HepG2 (cell line): ENCODE results near the gene C1orf159. TPM values are rescaled to one million over a fixed set of nuclear protein-coding genes. Genes with fewer than 3 reads are reported as not detected.

Experiments
- ATAC-seq: fragments of 200-7000 bp; cut with Tn5 transposase; 3 replicates; pipeline ENCODE4 v1.9.1; 2020; ENCODE audit warnings: mild to moderate bottlenecking, moderate library complexity
- BruUV-seq: library from RNA; stranded (reverse); fragments of 400-500 nt; replicated peaks from 2 replicates; lab custom pipeline; 2021; lab: Mats Ljungman, UMichigan
- CTCF ChIA-PET: fragments of 300-600 bp; formaldehyde crosslinking; extraction: SDS; loops from one replicate; lab custom pipeline; 2021; ENCODE audit warnings: low total read pairs, inconsistent platforms, low intra/inter-chr PET ratio; lab: Yijun Ruan, JAX
- POLR2A ChIA-PET: fragments of 350-600 bp; sonication (Branson Sonifier 250); formaldehyde crosslinking; loops from one replicate; lab custom pipeline; 2020; ENCODE audit warnings: antibody characterized with exemption, inconsistent platforms; lab: Yijun Ruan, JAX
- DNase-seq: peaks from one replicate; pipeline ENCODE4 v3.0.0-alpha.2; 2015; ENCODE audit warnings: low spot score
- FAIRE-seq: peaks from 3 replicates; lab custom pipeline; 2011; peaks lifted over from hg19 to GRCh38; lab: Jason Lieb, UNC
- H2AFZ ChIP-seq: one replicate; pipeline ENCODE4 v1.6.1; 2011; ENCODE audit warnings: low read length, inconsistent platforms
- H3K27ac ChIP-seq: fragments of 300-600 bp; 3 replicates; pipeline ENCODE4 v1.8.0; 2011; ENCODE audit warnings: mixed run types, mild to moderate bottlenecking, mixed read lengths, low read length, inconsistent platforms; ENCODE audit not compliant: insufficient read depth; ENCODE audit errors: extremely low read length
- H3K27me3 ChIP-seq, 2 experiments: fragments of 200-600 bp in 1 of 2; 2 replicates in 1 of 2; 3 replicates in 1 of 2; pipeline versions ENCODE4 v1.6.0 to v1.8.0; 2011; ENCODE audit warnings: low read length in 2 of 2, mild to moderate bottlenecking in 2 of 2, moderate library complexity in 2 of 2, inconsistent platforms in 1 of 2; ENCODE audit not compliant: insufficient read depth in 2 of 2, control insufficient read depth in 1 of 2
- H3K36me3 ChIP-seq, 2 experiments: fragments of 200-600 bp in 1 of 2; replicated peaks in 1 of 2; 2 replicates in 1 of 2; 3 replicates in 1 of 2; pipeline versions ENCODE4 v1.5.1 to v1.8.0; 2011; ENCODE audit warnings: low read length in 2 of 2, inconsistent platforms in 1 of 2; ENCODE audit not compliant: insufficient read depth in 2 of 2, control insufficient read depth in 1 of 2
- H3K4me1 ChIP-seq: 2 replicates; pipeline ENCODE4 v1.5.1; 2012; ENCODE audit warnings: low read length, inconsistent platforms; ENCODE audit not compliant: insufficient read depth
- H3K4me2 ChIP-seq: 2 replicates; pipeline ENCODE4 v1.6.0; 2011; ENCODE audit warnings: low read depth, low read length, inconsistent platforms
- H3K4me3 ChIP-seq, 3 experiments: fragments of 200-600 bp in 1 of 3; sonication (generic), shearing (Covaris generic) in 1 of 3; replicated peaks in 1 of 3; 2 replicates each; pipeline ENCODE4 v1.5.1; 2011 to 2016; ENCODE audit warnings: low read length in 3 of 3, inconsistent platforms in 2 of 3, low read depth in 2 of 3, mild to moderate bottlenecking in 2 of 3, control low read depth in 1 of 3, mixed read lengths in 1 of 3; ENCODE audit not compliant: insufficient read depth in 1 of 3
- H3K79me2 ChIP-seq: one replicate; pipeline ENCODE4 v1.6.1; 2011; ENCODE audit warnings: low read length, inconsistent platforms; ENCODE audit not compliant: insufficient read depth
- H3K9ac ChIP-seq: 2 replicates; pipeline ENCODE4 v1.6.0; 2011; ENCODE audit warnings: mild to moderate bottlenecking, low read depth, low read length, inconsistent platforms; ENCODE audit not compliant: insufficient read depth
- H3K9me3 ChIP-seq: 2 replicates; pipeline ENCODE4 v1.5.1; 2012; ENCODE audit warnings: mild to moderate bottlenecking, low read length
- H4K20me1 ChIP-seq: 2 replicates; pipeline ENCODE4 v1.6.0; 2011; ENCODE audit warnings: inconsistent platforms, mild to moderate bottlenecking, low read length, moderate library complexity; ENCODE audit not compliant: insufficient read depth
- BHLHE40 ChIP-seq: IDR thresholded peaks from 2 replicates; pipeline ENCODE4 v1.6.1; 2011; ENCODE audit warnings: low read length, improper control_type of control experiment
- GFI1 ChIP-seq: sonication (generic); formaldehyde crosslinking; IDR thresholded peaks from 2 replicates; pipeline ENCODE4 v1.5.0; 2020; ENCODE audit warnings: missing genetic modification reagents, mild to moderate bottlenecking, borderline replicate concordance
- NCOA1 ChIP-seq: sonication (generic); formaldehyde crosslinking; IDR thresholded peaks from 2 replicates; pipeline ENCODE4 v1.9.0; 2021; ENCODE audit warnings: missing genetic modification reagents
- PHF8 ChIP-seq: sonication (generic); formaldehyde crosslinking; IDR thresholded peaks from 2 replicates; pipeline ENCODE4 v1.5.0; 2020; ENCODE audit warnings: missing genetic modification reagents
- SAFB2 ChIP-seq: sonication (generic); formaldehyde crosslinking; IDR thresholded peaks from 2 replicates; pipeline ENCODE4 v1.5.1; 2020; ENCODE audit warnings: missing genetic modification reagents, low read depth, mild to moderate bottlenecking, borderline replicate concordance
- SALL2 ChIP-seq: sonication (generic); formaldehyde crosslinking; IDR thresholded peaks from 2 replicates; pipeline ENCODE4 v1.8.1; 2023; ENCODE audit warnings: mild to moderate bottlenecking, missing genetic modification reagents, inconsistent platforms
- TOPORS ChIP-seq: sonication (generic); formaldehyde crosslinking; IDR thresholded peaks from 2 replicates; pipeline ENCODE4 v1.8.0; 2023; ENCODE audit warnings: mild to moderate bottlenecking, missing genetic modification reagents
- ZKSCAN5 ChIP-seq: sonication (generic); formaldehyde crosslinking; IDR thresholded peaks from 2 replicates; pipeline ENCODE4 v1.5.1; 2020; ENCODE audit warnings: mild to moderate bottlenecking, missing genetic modification reagents
- ZNF12 ChIP-seq: sonication (generic); formaldehyde crosslinking; IDR thresholded peaks from 2 replicates; pipeline ENCODE4 v1.5.0; 2020; ENCODE audit warnings: missing genetic modification reagents
- ZNF484 ChIP-seq: sonication (generic); formaldehyde crosslinking; IDR thresholded peaks from 2 replicates; pipeline ENCODE4 v1.5.1; 2020; ENCODE audit warnings: mild to moderate bottlenecking, low read depth, missing genetic modification reagents, borderline replicate concordance
- WGBS: methylation state at CpG from one replicate; pipeline ENCODE4 v1.1.6; 2017; ENCODE audit warnings: low lambda C conversion rate; 5-methylcytosine and 5-hydroxymethylcytosine counted together
- in situ Hi-C: cut with HindIII; loops from 2 replicates; pipeline ENCODE4 v1.10.0; 2017; ENCODE audit warnings: low pct_unique_long_range_greater_than_20kb; ENCODE audit not compliant: extremely low pct_ligation_motif_present
- intact Hi-C: fragments of 100-400 bp; cut with micrococcal nuclease; formaldehyde crosslinking; loops from one replicate; pipeline ENCODE4 v1.10.0; 2022; ENCODE audit not compliant: unreplicated experiment
- polyA plus RNA-seq, 8 experiments: library from polyadenylated mRNA; depleted of rRNA in 3 of 8; stranded (reverse) in 7 of 8; unstranded in 1 of 8; fragments of >200 nt; fragmentation: Illumina TruSeq in 4 of 8; extraction: Trizol in 4 of 8; gene quantifications; 2 replicates each; pipeline versions ENCODE4 v1.2.1 to v1.2.3, GENCODE V29; 2011 to 2016; ENCODE audit warnings: low read depth in 4 of 8, missing spikeins in 1 of 8, mixed read lengths in 1 of 8; ENCODE audit not compliant: insufficient read depth in 1 of 8
- total RNA-seq, 5 experiments: library from RNA; depleted of rRNA; stranded (reverse); fragments of >200 nt; fragmentation: Illumina TruSeq; extraction: Trizol; gene quantifications; 2 replicates each; pipeline ENCODE4 v1.2.3, GENCODE V29; 2016; ENCODE audit warnings: low read depth in 1 of 5
- TF ChIP-seq, protein P1 (sequence below): sonication (generic); formaldehyde crosslinking; IDR thresholded peaks from 2 replicates; pipeline ENCODE4 v1.4.0; 2020; ENCODE audit warnings: mild to moderate bottlenecking, missing genetic modification reagents
- TF ChIP-seq, protein P2 (sequence below): fragments of 450-650 bp; IDR thresholded peaks from 2 replicates; pipeline ENCODE4 v1.6.1; 2017
- TF ChIP-seq, protein P3 (sequence below): fragments of 450-650 bp; IDR thresholded peaks from 2 replicates; pipeline ENCODE4 v1.6.1; 2016

C1orf159 gene
- total and polyA plus RNA-seq, 2 of the 13 experiments (the other 11 are each of a cell fraction or from before 2014, with no cell fraction given) = 3.8 to 6.7 TPM

DNA sequence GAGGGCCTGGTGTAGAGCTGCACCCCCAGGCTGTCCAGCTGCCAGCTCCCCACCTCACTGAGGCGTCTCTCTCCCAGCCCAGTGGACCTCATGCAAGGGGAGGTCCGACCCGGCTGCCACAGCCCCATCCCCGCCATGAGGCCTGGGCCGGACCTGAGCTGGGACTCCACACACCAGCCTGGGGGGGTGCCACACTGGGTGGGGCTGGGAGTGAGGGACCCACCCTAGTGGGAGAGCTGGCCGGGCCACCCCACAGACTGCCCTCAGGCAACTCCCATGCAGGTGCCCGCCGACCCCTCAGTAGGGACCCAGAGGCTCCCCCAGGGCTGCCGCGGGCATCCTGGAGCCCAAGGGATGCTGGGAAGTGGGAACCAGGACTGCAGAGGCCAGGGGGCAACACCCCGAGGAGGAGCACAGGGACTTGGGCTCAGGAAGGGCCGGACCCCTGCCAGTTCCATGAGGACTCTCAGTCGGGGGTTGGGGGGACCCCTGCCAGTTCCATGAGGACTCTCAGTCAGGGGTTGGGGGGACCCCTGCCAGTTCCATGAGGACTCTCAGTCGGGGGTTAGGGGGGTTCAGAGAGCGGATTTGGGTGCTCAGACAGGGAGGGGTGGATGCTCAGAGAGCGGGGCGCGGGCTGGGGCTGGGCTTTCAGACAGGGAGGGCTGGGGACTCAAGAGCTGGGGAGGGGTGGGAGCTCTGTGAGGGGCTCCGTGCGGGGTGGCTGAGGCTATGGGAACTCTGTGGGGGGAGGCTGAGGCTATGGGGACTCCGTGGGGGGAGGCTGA lies 40.5 kb downstream of the C1orf159 start (continued):
- TF ChIP-seq, protein P1, sequence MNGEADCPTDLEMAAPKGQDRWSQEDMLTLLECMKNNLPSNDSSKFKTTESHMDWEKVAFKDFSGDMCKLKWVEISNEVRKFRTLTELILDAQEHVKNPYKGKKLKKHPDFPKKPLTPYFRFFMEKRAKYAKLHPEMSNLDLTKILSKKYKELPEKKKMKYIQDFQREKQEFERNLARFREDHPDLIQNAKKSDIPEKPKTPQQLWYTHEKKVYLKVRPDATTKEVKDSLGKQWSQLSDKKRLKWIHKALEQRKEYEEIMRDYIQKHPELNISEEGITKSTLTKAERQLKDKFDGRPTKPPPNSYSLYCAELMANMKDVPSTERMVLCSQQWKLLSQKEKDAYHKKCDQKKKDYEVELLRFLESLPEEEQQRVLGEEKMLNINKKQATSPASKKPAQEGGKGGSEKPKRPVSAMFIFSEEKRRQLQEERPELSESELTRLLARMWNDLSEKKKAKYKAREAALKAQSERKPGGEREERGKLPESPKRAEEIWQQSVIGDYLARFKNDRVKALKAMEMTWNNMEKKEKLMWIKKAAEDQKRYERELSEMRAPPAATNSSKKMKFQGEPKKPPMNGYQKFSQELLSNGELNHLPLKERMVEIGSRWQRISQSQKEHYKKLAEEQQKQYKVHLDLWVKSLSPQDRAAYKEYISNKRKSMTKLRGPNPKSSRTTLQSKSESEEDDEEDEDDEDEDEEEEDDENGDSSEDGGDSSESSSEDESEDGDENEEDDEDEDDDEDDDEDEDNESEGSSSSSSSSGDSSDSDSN (CRISPR knock-in tag) = no peak
- TF ChIP-seq SALL2 (CRISPR knock-in tag) (no peak), ZKSCAN5 (no peak)
- TF ChIP-seq, protein P2, sequence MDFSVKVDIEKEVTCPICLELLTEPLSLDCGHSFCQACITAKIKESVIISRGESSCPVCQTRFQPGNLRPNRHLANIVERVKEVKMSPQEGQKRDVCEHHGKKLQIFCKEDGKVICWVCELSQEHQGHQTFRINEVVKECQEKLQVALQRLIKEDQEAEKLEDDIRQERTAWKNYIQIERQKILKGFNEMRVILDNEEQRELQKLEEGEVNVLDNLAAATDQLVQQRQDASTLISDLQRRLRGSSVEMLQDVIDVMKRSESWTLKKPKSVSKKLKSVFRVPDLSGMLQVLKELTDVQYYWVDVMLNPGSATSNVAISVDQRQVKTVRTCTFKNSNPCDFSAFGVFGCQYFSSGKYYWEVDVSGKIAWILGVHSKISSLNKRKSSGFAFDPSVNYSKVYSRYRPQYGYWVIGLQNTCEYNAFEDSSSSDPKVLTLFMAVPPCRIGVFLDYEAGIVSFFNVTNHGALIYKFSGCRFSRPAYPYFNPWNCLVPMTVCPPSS = no peak

DNA sequence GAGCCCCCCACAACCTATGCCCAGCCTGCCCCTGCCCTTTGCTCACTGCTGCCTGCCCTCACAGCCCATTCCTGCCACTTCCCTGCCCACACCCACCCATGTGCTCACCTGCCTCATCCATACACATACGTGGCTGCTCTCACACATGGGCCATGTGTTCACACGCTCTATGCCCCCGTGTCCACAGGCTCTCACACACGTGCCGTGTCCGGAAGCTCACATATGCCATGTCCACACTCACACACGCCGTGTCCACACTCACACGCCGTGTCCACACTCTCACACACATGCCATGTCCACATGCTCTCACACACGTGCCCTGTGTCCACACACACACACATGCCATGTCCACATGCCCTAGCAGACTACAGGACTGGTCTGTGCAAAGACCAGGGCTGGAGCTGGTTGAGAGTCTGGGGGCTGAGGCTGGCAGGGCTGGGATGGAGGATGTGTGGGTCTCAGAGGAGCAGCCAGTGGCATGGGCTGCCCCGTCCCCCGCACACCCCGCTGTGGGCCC lies 41.2 kb downstream of the C1orf159 start:
- CTCF ChIA-PET = no interaction called here
- no TSS peak for BruUV-seq
- no peak for FAIRE-seq
- no peak for TF ChIP-seq ZNF12 (CRISPR knock-in tag)
- TF ChIP-seq NCOA1 (CRISPR knock-in tag) = no peak
- TF ChIP-seq ZNF484 (CRISPR knock-in tag) = no peak
- no peak for TF ChIP-seq PHF8 (CRISPR knock-in tag)
- no peak for TF ChIP-seq SAFB2 (CRISPR knock-in tag)
- TF ChIP-seq TOPORS = no peak
- no peak for TF ChIP-seq GFI1
- TF ChIP-seq, protein P3, sequence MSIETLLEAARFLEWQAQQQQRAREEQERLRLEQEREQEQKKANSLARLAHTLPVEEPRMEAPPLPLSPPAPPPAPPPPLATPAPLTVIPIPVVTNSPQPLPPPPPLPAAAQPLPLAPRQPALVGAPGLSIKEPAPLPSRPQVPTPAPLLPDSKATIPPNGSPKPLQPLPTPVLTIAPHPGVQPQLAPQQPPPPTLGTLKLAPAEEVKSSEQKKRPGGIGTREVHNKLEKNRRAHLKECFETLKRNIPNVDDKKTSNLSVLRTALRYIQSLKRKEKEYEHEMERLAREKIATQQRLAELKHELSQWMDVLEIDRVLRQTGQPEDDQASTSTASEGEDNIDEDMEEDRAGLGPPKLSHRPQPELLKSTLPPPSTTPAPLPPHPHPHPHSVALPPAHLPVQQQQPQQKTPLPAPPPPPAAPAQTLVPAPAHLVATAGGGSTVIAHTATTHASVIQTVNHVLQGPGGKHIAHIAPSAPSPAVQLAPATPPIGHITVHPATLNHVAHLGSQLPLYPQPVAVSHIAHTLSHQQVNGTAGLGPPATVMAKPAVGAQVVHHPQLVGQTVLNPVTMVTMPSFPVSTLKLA = peak; percentile 94
- peak; percentile 34; the same call in 1 of the 2 replicates for TF ChIP-seq BHLHE40

More for the DNA sequence above, 41.2 kb downstream of the C1orf159 start:
- H4K20me1 ChIP-seq = no peaks in the 10 kb centered on the region
- no peak overlapping the region; a peak in 1 of 6 replicates for H3K4me3 ChIP-seq
- no peak for ATAC-seq
- H3K9me3 ChIP-seq = no peaks in the 10 kb centered on the region
- no peak overlapping the region for H2AFZ ChIP-seq
- in situ Hi-C loops = no loop called here
- H3K27ac ChIP-seq = no peak overlapping the region
- 33% methylated on average over 11 of the region's 14 CpGs for WGBS
- H3K4me2 ChIP-seq = no peak overlapping the region
- peaks cover 40% of the 10 kb centered on the region for H3K4me1 ChIP-seq
- no peak for DNase-seq
- intact Hi-C loops = no loop called here
- peaks cover 34 to 60% of the 10 kb centered on the region in 2 experiments for H3K27me3 ChIP-seq
- no peaks in the 10 kb centered on the region for H3K36me3 ChIP-seq
- POLR2A ChIA-PET = no interaction called here
- no peak overlapping the region for H3K9ac ChIP-seq
- H3K79me2 ChIP-seq = no peaks in the 10 kb centered on the region
